D721Med (cell line): Measurements from ENCODE around the gene ATP1A3.

Experiments used
- DNase-seq: peaks from one replicate; pipeline ENCODE4 v3.0.0; 2011; ENCODE audit warnings: low spot score; ENCODE audit not compliant: insufficient read length
- FAIRE-seq: peaks from 2 replicates; lab custom pipeline; 2011; peaks lifted over from hg19 to GRCh38; lab: Jason Lieb, UNC
- TF ChIP-seq, protein P1 (sequence below): IDR thresholded peaks from 2 replicates; pipeline ENCODE4 v1.5.1; 2012; ENCODE audit warnings: mild to moderate bottlenecking, control low read depth; ENCODE audit not compliant: insufficient read depth; ENCODE audit errors: missing control alignments

Gene ATP1A3

DNA sequence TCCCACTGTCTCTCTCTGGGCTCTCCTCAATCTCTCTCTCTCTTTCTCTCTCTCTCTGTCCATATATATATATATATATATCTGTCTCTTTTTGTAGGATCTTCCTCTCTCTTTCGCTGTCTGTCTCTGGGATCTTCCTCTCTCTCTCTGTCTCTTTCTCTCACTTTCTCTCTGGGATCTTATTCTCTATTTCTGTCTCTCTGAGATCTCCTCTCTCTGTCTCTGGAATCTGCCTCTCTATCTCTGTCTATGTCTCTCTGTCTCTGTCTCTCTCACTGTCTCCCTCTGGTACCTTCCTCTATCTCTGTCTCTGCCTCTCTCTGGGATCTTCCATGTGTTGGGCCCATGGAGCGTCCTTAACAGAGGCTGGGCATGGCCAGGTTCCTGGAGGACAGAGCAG is 3.4 kb downstream of the ATP1A3 start:
- TF ChIP-seq, protein P1, sequence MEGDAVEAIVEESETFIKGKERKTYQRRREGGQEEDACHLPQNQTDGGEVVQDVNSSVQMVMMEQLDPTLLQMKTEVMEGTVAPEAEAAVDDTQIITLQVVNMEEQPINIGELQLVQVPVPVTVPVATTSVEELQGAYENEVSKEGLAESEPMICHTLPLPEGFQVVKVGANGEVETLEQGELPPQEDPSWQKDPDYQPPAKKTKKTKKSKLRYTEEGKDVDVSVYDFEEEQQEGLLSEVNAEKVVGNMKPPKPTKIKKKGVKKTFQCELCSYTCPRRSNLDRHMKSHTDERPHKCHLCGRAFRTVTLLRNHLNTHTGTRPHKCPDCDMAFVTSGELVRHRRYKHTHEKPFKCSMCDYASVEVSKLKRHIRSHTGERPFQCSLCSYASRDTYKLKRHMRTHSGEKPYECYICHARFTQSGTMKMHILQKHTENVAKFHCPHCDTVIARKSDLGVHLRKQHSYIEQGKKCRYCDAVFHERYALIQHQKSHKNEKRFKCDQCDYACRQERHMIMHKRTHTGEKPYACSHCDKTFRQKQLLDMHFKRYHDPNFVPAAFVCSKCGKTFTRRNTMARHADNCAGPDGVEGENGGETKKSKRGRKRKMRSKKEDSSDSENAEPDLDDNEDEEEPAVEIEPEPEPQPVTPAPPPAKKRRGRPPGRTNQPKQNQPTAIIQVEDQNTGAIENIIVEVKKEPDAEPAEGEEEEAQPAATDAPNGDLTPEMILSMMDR, result no peak
- FAIRE-seq, result no peak

DNA sequence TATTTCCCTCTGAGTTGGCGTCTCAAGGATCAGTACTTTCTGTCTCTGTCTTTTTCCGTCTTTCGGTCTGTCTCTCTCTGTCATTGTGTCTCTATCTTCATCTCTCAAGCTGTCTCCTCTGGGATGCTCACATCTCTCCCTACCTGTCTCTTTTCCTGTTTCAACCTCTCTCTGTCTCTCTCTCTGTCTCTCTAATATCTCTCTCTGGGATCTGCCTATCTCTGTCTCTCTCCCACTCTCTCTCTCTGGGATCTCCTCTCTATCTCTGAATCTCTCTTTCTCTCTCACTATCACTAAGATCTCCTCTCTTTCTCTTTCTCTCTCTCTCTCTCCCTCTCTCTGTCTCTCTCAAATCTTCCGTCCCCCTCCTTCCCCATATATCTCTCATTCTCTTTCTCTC is 4.0 kb downstream of the ATP1A3 start:
- DNase-seq, result no peak
- no peak for FAIRE-seq
- TF ChIP-seq, protein P1, result no peak

More for the DNA sequence above, 3.4 kb downstream of the ATP1A3 start:
- DNase-seq, result no peak

DNA sequence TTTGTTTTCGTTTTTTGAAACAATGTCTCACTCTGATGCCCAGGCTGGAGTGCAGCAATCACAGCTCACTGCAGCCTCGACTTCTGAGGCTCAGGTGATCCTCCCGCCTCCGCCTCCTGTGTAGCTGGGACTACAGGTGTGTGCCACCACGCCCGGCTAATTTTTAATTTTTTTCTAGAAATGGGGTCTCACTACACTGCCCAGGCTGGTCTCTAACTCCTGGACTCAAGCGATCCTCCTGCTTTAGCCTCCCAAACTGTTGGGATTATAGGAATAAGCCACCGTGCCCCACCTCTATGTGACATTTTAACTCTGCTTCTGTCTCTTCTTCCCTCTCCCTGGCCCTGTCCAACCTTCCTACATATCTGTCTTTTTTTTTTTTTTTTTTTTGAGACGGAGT is 5.1 kb downstream of the ATP1A3 start:
- FAIRE-seq (no peak), DNase-seq (no peak)

DNA sequence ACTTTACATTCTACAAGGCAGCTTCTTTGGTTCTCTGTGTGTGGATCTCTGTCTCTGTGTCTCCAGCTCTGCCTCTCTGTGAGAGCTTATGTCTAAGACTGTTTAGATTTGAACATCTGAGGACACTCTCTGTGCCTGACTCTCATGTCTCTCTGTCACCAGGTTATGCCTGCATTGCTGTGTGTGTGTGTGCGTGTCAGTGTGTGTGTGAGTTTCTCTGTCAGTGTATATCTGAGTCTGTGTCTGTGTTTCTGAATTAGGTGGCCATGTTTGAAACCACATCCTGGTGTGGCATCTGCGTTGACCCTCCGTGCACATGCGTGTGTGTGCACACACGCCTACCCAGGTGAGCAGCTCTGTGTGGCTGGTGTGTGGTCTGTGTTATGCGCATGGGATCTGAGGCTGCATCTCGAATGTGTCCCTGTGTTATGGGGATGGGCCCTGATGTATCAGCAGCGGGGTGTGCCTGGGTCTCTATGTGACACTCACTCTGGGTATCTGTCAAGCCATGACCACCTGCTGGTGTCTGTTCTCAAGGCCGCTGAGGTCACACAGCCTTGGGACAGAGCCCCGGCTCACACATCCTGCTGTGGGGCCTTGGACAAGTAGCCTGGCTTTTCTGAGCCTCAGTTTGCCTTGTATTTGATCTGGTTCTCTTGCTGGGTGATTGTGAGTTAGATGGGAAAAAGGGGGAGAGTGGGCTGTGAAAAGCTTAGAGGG is 6.7 kb downstream of the ATP1A3 start:
- DNase-seq (no peak), FAIRE-seq (no peak)
- TF ChIP-seq, protein P1, result no peak

More for the DNA sequence above, 5.1 kb downstream of the ATP1A3 start:
- TF ChIP-seq, protein P1, result no peak

DNA sequence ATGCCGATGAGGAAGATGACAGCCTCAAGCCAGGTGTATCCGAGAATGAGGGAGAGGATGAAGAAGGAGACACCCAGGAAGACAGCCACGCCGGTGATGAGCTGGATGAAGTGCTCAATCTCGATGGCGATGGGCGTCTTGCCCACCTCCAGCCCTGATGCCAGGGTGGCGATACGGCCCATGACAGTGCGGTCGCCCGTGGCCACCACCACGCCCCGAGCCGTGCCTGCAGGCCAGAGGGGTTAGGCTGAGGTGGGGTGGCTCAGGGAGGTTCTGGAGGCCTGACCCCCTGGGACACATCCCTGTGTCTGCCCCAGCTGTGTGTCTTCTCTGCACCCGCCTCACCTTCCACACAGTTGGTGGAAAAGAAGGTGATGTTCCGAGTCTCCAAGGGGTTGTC is 9.1 kb downstream of the ATP1A3 start:
- DNase-seq (no peak), FAIRE-seq (no peak)
- TF ChIP-seq, protein P1, result no peak

DNA sequence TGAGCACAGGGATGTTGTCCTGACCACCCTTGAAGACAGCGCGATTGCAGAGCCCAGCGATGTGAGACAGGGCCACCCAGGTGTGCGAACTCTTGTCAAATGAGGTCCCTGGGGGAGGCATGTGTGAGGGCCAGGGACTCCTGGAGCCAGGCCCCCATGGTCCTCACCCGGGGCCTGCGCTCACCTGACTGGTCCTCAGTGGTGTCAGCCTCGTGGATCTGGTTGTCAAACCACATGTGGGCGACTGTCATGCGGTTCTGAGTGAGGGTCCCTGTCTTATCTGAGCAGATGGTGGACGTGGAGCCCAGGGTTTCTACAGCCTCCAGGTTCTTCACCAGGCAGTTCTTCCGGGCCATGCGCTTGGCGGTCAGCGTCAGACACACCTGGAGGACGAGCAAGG is 12.3 kb downstream of the ATP1A3 start:
- TF ChIP-seq, protein P1, result no peak
- no peak for FAIRE-seq

DNA sequence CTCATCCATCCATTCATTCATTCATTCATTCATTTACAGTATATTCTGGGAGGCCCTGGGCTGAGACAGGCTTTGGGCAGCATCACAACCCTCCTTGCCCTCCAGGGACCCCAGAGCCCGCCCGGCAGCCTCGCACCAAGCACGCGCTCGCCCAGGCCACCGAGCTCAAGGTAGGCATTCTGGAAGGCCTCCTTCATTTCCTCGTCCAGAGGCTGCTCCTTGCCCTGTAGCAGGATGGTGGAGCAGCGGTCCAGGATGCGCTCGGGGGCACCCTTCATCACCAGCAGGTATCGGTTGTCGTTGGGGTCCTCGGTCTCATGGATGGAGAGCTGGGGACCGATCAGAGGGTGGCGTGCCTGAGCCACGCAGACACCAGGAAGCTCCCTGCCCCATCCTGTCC is 15.6 kb downstream of the ATP1A3 start:
- no peak for FAIRE-seq
- no peak for DNase-seq
- TF ChIP-seq, protein P1, result no peak

More for the DNA sequence above, 12.3 kb downstream of the ATP1A3 start:
- DNase-seq, result no peak
